Stimulated activated CD4-positive, alpha-beta T cell treated with anti-CD3 and anti-CD28 coated beads, Interleukin-4, amount 100 ng/mL, for 48 hours (primary cell): Measurements from ENCODE around the gene YIPF1.

Source experiments
- DNase-seq, 2 donors: peaks; one replicate each; pipeline ENCODE4 v3.0.0-alpha.2; 2020; ENCODE audit warnings: low read depth in 2 of 2

The YIPF1 gene

DNA sequence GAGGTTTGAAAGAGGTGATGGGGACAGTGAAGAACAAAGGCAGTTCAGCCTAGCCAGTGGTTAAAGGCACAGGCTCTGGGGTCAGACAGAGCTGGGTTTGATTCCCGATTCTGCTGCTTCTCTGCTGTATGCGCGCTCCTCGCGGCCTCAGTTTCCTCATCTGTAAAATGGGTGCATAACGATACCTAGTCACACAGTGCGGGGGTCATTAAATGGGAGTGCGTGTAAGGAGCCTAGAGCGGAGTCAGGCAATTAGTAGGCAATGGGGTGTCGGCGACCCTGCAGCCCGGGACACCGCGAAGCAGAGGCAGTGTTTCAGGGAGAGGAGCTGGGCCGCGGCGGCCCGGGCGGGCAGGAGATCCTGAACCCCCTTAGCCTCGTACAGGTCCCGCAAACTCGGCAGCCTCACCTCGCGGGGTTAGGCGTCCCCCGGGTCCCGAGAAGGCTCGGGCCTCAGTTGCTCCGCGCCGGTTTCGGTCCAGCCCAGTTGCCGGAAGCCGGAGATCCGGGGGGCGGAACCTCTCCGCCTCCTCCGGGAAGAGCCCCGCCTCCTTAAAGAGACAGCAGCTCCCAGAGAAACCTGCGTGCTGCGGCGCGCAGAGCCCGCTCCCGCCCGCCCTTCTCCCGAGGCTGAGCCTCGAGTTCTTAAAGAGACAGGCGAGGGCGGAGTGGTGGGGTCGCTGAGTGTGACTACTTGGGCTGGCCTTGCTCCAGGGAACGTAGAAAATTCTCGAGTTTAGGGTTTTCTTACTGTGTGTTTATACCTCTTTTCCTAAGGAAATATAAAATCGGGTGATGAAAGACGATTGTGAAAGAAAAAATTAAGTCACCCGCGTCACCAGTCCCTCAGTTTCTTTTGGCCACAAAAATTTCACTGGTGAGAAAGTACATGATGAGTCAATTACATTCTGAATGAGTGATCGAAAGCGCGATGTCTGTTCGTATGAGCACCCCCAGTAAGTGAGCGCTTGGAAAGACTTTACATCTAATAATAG lies at the start of gene YIPF1:
TSS of gene YIPF1 (minus strand) at position 494 of the 995 bp plus-strand sequence. CDS start 860 bp downstream, outside the sequence.
- DNase-seq, result peak; percentile 70 to 84

DNA sequence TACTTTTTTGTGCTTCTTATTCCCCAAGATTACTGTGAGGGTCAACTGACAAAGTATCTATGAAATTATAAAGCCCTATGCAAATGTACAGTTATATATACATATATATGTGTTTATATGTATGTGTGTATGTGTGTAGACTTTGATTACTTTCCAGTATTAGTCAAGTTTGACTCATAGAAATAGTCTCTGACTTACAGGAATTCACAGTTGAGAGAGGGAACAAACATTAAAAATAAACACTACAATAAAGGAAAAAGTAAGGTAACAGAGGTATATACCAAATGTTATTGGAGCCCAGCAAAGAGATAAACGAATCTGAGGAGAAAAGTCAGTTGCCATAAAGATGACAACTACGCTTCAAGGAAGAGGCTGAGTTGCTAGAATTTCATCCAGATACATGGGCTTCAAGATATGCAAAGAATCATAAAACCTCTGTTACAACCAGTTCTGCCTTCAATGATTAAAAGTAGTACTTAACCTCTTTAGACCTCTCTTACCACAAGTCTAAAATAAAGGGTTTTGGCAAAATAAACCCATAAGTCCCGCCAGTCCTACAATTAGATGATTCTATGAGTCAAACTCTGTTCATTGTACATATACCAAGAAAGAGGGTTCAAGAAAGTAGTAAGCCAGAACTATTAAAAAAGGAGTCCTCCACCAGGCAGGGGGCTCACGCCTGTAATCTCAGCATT lies 48.7 kb upstream of the YIPF1 start:
- DNase-seq, result no peak

DNA sequence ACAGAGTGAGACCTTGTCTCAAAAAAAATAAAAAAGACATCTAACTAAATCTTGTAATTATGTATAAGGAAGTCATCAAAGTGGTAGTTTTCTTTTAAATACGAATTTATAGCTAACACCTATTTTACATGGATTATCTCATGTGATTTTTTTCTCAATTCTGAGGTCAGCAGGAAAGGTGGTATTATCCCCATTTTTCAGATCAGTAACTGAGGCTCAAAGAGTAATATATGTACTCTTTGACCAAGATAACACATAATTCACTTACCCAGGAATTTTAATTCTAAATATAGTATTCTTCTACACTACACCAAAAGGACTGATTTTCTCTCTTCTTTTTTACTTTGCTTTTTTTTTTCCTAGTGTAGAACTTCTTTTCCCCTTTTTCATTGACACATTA lies 46.8 kb upstream of the YIPF1 start:
- DNase-seq, result no peak

DNA sequence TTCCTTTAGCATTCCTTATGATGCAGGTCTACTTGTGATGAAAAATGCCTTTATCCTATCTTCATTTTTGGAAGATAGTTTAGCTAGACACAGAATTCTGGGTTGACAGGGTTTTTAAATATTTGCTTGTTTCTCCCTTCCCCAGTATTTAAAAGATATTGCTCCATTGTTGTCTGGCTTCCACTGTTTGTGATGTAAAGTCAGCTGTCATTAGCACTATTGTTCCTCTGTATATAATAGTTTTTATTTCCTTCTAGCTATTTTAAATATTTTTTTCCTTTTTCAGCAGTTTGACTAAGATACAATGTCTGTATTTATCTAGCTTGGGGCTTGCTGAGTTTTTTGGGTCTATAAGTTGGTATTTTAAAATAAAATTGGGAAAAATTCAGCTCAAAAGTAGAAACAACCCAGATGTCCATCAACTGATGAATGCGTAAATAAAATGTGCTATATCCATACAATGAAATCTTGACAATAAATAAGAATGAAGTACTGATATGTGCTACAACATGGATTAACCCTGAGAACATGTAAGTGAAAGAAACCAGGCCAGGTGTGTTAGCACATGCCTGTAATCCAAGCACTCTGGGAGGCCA lies 44.7 kb upstream of the YIPF1 start:
- no peak for DNase-seq

DNA sequence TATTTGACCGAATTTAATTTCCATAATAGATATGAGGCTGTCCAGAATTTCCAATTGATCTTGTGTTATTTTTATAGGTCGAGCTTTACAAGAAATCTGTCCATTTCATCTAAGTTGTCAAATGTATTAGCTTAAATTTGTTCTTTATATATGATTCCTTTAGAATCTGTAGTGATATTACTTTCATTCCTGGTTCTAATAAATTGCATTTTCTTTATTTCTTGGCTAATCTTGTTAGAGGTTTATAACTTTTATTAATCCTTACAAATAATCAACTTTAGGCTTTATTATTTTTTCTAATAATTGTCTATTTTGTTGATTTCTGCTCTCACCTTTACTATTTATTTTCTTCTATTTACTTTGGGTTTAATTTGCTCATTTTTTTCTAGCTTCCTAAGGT lies 41.9 kb upstream of the YIPF1 start:
- no peak for DNase-seq

DNA sequence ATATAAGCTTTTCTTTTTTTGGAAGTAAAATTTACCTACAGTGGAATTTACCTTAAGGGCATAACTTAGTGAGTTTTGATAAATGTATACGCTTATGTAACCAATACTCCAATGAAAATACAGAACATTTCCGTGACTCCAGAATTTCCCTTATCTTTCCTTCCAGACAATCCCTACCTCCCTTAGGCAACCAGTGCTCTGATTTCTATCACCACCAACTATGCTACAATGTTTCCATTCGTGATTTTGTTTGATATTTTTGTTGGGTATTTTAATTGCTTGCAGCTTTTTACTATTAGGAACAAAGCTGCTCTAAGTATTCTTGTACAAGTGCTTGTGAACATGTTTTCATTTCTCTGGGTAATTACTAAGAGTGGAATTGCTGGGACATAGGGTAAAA lies 41.3 kb upstream of the YIPF1 start:
- no peak for DNase-seq

DNA sequence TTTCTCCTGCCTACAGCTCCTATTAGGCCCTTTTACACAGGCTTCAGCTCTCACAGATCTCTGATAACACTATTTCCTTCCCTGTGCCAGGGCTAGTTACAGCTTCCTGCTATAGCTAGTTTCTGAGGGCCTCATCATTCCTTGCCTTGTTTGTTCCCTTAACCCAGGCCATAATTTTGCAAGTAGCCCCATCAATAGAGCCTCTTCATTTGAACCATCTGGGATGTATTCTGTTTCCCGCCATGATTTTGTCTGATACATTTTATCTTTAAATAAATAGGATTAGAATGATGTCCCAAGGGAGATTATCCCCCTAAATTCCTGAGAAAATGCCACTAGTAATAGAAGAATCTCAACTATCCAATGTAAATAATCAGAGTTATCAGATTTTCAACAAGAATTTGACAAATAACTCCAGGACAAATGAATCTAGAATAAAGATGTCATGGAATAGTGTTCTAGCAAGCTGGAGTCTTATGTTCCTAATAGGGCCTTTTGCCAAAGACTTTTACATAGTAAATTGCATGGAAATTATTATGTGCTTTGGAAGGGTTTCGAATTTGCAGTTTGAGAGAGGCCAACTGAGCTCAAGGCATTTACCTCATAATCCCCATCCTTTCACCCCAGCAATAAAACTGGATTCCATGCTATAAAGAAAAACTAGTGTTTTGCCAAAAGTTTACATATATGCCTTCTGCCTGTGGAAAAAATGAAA lies 39.8 kb upstream of the YIPF1 start:
- DNase-seq, result no peak

DNA sequence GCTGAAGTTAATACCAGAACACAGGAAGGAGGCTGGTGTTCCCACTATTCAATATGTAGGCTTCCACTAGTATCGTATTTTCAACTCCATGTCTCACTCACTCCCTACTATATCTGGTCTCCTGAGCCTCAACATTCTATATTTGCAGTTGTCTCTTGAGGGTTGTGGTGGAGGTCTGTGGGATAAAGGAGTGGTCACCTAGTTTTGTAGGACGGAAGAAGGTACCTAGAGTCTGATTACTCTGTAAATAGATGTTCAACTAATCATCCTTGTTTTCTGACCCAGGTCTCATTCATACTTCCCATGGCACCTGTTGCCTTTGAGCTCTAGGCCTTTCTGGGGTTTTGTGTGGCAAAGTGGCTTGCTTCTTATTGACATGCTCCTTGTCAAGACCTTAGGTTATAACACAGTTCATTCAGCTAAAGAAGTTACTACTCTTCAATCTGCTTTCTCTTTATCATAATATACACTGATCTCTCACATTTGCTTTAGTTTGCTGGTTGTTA lies 37.8 kb upstream of the YIPF1 start:
- no peak for DNase-seq

DNA sequence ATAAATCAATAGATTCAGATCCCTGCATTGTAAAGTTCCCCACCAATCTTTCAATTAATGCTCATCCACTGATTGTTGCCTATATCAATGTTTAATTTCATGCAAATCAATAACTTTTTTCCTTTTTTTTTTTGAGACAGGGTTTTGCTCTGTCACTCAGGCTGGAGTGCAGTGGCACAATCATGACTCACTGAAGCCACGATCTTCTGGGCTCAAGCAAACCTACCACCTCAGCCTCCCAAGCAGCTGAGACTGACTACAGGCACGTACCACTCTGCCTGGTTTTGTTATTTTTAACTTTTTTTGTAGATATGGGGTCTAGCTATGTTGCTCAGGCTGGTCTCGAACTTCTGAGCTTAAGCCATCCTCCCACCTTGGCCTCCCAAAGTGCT lies 30.1 kb upstream of the YIPF1 start:
- DNase-seq, result peak in 1 of 2 donors; percentile 7

DNA sequence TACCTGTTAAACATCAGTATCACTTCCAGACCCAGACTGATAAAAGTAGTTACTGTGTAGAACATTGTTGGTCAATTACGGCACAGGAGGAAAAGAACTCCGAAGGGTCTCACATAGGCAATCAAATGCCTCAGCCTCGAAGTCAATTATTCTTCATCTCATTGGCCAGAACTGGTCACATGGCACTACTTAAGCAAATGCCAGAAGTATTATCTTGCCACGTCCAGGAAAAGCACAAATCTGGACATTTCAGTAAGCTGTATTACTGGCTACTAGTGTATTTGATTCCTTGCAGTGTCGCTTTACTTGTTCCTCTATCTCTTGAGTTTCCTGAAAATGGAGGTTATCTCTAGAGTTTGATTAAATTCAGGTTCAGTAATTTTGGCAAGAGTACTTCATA lies 28.7 kb upstream of the YIPF1 start:
- DNase-seq, result no peak

DNA sequence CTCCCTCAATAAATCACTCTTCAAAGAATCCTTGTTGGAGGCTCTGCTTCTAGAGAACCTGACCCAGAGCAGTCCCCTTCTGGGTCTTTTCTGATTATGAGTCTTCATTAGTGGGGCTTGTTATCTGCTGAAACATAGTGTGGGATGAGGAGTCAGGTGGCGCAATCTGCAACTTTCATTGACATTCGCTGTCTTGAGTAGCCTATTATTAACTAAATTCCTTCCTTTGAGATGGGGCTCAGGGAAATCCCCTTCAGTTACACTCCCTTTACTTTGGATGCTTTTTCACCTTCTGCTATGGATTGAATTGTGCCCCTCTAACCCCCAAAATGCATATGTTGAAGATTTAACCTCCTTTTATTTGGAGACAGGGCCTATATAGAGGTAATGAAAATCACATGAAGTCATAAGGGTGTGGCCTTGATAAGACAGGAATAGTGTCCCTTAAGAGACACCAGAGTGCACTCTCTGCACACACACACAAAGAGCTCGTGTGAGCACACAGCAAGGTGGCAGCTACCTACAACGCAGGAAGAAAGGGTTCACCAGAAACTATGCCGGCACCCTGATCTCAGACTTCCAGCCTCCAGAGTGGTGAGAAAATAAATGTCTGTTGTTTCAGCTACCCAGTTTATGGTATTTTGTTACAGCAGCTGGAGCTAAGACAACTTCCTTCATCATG lies 23.9 kb upstream of the YIPF1 start:
- DNase-seq, result no peak

DNA sequence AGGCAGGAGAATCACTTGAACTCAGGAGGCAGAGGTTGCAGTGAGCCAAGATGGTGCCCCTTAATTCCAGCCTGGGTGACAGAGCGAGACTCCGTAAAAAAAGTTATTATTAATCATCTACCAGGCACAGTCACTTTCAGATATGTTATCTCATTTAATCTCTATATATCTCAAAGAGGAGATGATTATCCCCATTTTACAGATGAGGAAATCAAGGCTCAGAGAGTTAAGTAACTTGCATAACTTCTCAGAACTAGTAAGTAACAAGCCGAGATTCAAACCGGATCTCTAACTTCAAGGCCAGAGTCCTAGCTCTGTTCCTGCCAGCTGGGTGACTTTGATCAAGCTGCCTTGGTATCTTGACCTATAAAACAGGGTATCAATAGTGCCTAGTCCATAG lies 21.8 kb upstream of the YIPF1 start:
- no peak for DNase-seq

DNA sequence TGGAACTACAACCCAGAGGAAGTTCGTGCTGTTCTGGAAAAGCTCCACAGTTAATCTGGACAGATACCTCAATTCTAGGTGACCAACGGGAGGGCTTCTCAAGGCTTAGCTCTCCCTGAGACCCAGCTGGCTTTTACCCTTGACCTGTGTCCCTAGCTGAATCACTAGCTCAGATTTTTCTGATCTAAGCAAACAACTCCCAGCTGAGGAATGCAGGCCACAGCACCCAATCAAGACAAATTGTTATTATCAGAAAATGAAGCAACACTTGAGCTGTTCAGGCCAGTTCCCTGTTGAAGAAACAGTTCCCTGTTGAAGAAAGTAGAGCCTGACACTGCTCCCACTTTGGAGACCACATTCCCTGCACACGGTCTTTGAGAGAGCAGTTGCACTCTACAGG lies 20.3 kb upstream of the YIPF1 start:
- no peak for DNase-seq

DNA sequence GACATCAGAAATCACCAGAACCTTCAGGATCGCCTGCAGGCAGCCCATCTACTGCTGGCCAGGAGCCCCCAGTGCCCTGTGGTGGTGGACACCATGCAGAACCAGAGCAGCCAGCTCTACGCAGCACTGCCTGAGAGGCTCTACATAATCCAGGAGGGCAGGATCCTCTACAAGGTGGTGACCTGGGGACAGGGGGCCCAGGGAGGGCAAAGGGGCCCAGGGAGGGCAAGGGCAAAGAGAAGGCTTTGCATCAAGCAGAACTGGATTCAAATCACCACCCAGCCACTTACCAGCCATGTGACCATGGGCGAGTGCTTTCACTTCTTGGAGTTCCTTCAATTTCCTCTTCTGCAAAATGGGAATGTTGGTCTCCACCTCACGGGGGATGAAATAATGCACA lies 16.5 kb upstream of the YIPF1 start:
- DNase-seq, result no peak

DNA sequence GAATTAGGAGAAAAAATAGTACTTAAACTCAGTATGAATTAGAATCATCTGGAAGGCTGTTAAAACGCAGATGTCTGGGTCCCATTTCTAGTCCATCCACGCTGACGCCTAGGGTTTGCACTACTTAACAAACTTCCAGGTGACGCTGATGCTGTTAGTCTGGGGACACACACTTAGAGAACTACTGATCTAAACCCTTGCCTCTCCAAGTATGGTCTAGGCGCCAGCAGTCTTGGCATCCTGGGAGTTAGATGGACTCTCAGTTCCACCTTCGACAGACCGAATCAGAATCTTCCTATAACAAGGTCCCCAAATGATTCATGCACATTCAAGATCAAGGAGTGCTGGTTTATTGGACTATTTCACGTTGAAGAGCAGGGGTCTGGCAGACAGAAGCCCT lies 15.9 kb upstream of the YIPF1 start:
- DNase-seq, result no peak

DNA sequence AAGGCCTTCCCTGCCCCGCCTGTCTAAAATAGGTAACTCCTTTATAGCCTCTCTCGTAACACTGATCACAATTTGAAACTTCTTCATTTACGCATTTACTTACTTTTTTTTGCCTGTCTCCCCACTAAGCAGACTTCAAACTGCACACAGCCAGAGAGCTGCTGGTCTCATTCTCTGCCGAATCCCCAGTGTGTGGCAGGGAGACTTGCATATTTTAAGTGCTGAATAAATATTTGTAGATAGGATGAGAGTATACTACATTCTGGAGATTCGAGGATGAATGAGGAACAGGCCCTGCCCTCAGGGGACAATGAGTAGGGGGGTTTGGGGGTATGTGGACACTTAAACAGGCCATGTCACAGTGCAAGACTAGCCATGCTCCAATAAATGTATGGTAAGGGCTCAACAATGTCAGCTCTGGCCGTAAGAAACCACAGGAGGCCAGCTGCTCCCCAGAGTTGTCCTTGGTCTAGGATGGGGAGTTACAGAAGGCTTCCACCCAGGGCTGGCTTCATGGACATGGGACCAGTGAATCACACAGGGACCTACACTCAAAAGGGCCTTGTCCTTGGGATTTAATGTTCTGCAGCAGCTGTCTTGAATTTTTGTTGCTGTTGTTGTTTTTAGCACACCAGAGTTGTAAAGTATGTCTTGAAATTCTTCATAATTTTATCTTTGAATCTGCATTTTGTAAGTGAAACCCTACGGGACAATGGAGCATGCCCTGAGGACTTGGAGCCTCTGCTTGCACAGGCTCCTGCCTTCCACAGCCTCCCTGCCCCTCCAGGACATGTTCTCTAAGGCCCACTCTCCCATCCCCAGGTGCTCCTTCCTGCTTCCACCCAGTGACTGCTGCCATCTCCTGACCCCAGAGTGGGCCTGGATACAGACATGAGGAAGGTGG lies 12.9 kb upstream of the YIPF1 start:
- no peak for DNase-seq

DNA sequence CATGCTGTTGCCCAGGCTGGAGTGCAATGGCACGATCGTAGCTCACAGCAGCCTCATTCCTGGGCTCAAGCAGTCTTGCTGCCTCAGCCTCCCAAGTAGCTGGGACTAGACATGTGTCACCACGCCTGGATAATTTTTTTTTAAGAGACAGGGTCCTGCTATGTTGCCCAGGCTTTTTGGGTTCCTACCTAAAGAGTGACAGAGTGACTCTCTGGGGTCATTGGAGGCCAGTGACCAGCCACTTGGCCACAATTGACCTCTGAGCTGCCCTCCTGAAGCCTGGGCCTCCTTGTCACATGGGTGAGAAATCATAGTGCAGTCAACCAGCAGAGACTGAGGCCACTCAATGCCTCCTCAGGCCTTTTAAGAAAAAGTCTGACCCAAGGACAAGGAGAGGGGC lies 10.1 kb upstream of the YIPF1 start:
- DNase-seq, result no peak

DNA sequence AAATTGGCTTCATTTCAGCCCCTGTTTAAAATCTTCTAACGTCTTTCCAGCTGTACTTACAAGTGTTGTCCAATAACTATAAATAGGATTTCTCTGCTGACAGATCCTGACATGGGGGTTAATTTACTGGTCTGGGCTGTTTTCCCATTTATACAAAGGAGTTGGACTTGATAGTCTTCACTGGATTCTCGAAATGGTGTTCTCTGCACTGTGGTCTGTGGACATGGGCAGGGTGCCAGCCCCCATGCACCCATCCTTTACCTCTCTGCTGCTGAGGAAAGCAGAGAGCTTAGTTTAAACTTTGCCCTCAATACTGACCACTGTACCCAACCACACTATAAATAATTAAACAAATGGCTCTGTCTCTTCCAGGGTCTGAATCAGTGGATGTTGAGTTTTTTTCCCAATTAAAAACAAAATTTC lies 9.6 kb upstream of the YIPF1 start:
- no peak for DNase-seq

DNA sequence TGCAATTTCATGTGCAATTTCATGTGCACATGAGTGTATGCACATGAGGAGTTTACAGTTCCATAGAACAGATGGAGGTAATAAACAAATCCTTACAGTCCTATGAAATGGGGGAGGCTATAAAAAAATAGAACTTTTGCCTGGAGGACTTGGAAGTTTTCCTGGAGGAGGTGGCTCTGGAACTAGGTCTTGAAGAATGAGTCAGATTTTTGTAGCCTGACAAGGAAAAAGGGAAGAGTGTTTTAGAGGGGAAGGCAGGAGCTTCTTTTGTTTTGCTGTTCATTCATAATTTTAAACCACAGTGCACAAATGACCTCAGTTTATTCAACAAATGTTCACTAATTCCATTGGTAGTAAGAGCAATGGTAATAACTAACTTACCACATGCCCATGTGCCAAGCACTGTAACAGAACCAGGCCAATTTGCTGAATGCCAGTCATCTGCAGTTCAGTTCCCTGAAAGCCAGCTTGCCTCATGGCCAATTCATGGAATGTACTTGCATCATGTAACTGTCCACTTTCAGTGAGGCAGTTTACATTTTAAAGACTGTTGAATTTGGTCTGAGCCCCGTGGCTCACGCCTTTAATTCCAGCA lies 7.1 kb upstream of the YIPF1 start:
- no peak for DNase-seq

DNA sequence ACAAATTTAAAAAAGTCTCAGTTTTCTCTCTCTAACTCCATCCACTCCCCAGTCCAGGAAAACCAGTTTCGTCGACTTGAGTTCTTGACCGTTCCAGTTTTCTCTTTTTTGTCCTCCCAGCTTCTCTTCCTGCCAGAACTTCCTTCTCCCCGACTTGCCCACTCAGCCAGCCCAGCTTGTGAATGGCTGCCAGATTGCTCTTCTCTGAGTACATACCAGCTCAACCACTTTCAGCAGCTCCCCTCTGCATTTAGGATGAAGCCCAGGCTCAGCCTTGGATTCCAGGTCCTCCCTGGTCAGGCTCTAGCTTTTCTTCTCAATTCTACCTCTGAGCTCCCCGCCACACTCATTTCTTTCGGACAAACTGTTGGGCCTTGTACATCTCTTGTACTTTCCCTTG lies 5.8 kb upstream of the YIPF1 start:
- DNase-seq, result no peak
